Measurements from ENCODE around the gene PARG.
"Not testable (repeated sequence)": the region's sequence is repeated elsewhere in the genome, so short reads cannot be mapped to it uniquely, and the experiment has no call there.

Gene PARG

DNA sequence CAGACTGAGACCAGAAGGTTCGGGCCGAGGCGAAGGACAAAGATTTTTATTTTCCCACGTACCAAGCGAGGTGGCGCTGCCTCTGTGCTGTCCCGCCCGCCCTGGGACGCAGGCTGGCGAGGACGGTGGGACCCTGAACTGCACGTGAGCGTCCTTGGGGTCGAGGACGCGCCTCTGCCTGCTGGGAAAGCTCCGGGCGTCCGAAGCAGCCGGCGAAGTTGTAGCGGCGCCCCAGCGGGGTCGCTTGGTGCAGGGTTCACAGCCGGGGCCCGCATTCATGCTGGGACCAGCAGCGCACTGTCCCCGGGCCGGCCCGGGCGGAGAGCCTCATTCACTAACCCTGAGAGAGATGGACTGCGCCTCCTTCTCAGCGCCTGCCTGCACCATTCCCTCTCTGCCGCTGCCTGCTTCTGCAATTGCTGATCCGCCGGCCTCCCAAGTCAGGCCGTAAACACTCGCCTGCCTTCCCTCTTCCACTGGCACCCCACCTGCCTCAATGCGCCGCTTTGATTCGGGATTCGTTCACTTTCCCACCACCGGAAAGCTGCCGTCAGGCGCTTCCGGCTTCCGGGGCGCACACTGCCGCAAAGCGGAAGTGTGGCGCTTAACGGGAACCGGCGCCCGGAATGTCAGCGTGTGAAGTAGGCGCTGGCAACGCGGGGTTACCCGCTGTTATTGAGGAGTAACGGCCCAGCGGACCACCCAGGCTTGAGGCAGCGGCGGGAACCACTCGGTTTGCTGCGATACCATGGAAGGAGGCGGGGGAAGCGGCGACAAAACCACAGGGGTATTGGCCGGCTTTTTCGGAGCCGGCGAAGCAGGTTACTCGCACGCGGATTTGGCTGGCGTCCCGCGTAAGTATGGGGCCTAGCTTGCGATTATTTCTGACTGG lies at the start of gene PARG, which contains the start of gene TIMM23B:
Gene PARG, minus strand, starts transcription at position 581 of the 892 bp plus-strand sequence. Its CDS starts 302 bp downstream, at position 279.
Gene TIMM23B, plus strand, starts transcription at position 607 of the 892 bp plus-strand sequence. Its CDS starts 142 bp downstream, at position 749.
- DNase-seq (ENCODE audit: low read depth): peak; percentile 8
- peak within 1 kb of the TSS; percentile 71 for H3K4me3 ChIP-seq (ENCODE audit: control insufficient read depth, low read depth, low read length)

- not testable (repeated sequence) for H3K4me3 ChIP-seq (ENCODE audit: control insufficient read depth, low read depth, low read length); DNase-seq (ENCODE audit: low read depth)
Measured at GRCh38 chr10:49988376-49988775, 46.5 kb upstream of the PARG start, which contains the start of gene AGAP6. Gene AGAP6, plus strand, starts transcription at chr10:49988406. Its CDS starts 310 bp downstream, at chr10:49988716.

GRCh38 chr10:49987207-49987606 lies 45.4 kb upstream of the PARG start:
- DNase-seq (ENCODE audit: low read depth); H3K4me3 ChIP-seq (ENCODE audit: control insufficient read depth, low read depth, low read length): not testable (repeated sequence)

DNA sequence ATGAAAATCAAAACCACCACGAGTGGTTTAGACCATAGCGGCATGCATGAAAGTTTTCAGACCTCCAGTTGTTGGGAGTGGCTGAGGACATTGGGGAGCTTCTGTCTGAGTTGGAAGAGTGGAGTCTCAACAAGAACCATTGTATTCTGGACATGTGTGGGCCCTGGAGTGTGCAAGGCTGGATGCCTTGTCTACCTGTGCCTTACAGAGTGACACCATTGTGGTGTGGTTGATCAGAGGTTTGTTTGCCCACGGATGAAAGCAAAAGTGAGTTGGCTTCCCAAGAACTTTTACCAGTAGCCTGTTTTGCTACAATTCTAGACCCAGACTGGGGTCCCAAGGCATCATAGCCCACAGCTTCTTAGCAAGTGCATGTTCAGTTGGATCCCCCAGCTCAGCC lies 35.9 kb upstream of the PARG start:
- DNase-seq (ENCODE audit: low read depth): not testable (repeated sequence)

DNA sequence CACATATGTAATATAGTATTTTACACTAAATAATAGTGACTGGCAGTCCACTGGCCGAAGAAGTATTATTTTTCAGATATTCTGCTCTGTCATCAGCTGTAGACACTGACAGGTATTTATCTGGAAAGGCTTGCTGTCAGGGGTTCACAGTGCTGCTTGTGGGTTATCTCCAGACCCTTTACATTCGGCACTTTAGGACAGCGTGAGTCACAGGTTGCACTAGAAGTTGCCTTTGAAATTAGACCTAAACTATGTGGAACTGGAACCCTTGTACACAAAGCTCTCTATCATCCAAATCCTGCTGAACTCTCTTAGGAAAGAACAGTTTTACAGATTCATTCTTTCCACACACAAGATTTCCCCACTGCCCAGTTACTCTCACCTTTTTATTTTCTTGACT lies 30.3 kb upstream of the PARG start:
- not testable (repeated sequence) for DNase-seq (ENCODE audit: low read depth); H3K4me3 ChIP-seq (ENCODE audit: control insufficient read depth, low read depth, low read length)

More for the DNA sequence above, 35.9 kb upstream of the PARG start:
- H3K4me3 ChIP-seq (ENCODE audit: control insufficient read depth, low read depth, low read length): not testable (repeated sequence)

DNA sequence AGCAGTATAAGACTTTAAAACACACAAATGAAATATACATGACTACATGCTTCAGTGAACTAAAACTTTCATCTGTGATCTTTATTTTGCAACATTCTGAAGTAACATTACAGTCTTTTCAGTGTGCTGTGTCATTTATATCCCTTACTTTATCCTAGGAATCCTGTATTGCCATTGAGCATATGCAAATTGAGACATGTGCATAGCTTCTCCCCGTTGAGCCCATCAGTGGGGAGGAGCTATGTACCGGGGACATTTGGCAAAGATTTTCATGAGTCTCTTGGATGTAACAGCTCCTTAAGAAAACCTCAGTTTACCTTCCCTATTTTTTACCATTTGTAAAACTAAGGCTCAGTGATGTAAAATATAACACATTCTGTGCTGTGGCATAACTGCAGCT lies 29.6 kb upstream of the PARG start:
- DNase-seq (ENCODE audit: low read depth); H3K4me3 ChIP-seq (ENCODE audit: control insufficient read depth, low read depth, low read length): not testable (repeated sequence)

GRCh38 chr10:49970331-49970857 lies 28.6 kb upstream of the PARG start:
- DNase-seq (ENCODE audit: low read depth); H3K4me3 ChIP-seq (ENCODE audit: control insufficient read depth, low read depth, low read length): not testable (repeated sequence)

DNA sequence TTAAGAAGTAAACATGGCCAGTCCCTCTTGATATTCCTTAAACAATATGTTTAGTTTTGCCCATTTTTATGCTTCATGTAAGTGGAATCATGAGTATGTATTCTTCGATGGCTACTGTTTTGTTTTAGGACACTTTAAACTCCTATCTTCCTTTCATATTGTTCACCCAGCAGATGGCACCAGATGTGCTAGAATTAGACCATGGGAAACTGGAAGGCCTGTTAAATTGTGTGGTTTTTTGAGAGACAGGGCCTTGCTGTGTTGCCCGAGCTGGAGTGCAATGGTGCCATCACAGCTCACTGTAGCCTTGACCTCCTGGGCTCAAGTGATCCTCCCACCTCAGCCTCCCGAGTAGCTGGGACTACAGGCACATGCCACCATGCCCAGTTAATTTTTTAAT lies 11.3 kb upstream of the PARG start:
- H3K4me3 ChIP-seq (ENCODE audit: control insufficient read depth, low read depth, low read length): not testable (repeated sequence)
- peak; percentile 3 for TF ChIP-seq CTCF (IDR thresholded peaks at IDR 0.05; ENCODE audit: control insufficient read depth, insufficient read depth, low read depth, low read length, missing control alignments)
- DNase-seq (ENCODE audit: low read depth): peak; percentile 2

DNA sequence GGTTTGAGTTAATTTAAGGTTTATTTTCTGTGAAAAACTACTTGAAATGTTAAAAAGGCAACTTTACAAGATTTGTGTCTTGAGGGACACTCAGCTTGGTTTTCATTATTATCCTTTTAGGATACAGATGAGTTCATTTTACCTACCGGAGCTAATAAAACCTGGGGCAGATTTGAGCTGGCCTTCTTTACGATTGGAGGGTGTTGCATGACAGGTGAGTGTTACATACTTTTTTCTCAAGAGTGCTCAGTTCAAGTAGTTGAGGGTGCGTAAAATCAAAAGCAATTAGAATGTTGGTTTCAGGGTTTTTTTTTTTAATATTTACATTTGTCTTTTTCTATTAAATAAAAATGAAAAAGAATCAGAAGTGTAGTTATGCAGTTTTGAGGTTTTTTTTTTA lies 10.2 kb upstream of the PARG start:
- H3K4me3 ChIP-seq (ENCODE audit: control insufficient read depth, low read depth, low read length); DNase-seq (ENCODE audit: low read depth): not testable (repeated sequence)

- DNase-seq (ENCODE audit: low read depth); H3K4me3 ChIP-seq (ENCODE audit: control insufficient read depth, low read depth, low read length): not testable (repeated sequence)
Measured at GRCh38 chr10:49948737-49949136, 6.9 kb upstream of the PARG start.

- H3K4me3 ChIP-seq (ENCODE audit: control insufficient read depth, low read depth, low read length); DNase-seq (ENCODE audit: low read depth): not testable (repeated sequence)
Measured at GRCh38 chr10:49948142-49948541, 6.3 kb upstream of the PARG start.

GRCh38 chr10:49943607-49944006 lies 1.8 kb upstream of the PARG start:
- not testable (repeated sequence) for H3K4me3 ChIP-seq (ENCODE audit: control insufficient read depth, low read depth, low read length); DNase-seq (ENCODE audit: low read depth)

GRCh38 chr10:49942339-49942705 lies 495 bp upstream of the PARG start:
- H3K4me3 ChIP-seq (ENCODE audit: control insufficient read depth, low read depth, low read length): peak overlapping the region; percentile 71
- DNase-seq (ENCODE audit: low read depth): not testable (repeated sequence)

DNA sequence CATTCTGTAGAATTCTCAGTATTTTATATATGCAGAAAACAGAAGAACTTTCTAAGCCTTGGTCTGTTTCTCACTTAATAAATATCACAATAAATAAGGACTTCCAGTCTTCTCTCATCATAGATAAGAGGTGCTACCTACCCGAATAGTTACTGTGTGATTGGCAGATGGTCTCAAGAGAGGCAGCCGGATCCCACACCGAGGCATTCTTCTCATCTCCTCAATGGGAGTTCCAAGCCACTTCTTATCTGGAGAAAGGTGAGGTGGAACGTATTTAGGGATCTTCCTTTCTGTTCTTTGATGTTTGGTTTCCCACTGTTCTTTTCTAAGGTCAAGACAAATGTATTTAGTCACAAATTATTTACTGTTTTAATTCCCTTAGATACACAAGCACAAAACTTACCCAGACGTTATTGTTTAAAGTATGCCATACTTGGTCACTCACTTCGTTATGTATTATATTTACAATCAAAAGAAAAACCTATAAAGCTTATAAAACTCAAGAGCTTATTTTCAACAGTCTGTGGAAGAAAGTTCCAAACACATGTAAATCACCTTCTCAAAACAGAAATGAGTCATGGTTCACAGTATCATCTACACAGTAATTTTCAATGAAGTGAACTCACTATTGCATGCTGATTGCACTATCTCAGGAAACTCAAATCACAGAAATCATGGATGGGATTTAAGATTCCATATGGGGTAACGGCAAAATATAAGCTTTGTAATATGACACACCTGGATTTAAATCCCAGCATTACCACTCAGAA lies 9.7 kb downstream of the PARG start:
- DNase-seq (ENCODE audit: low read depth); H3K4me3 ChIP-seq (ENCODE audit: control insufficient read depth, low read depth, low read length): not testable (repeated sequence)

DNA sequence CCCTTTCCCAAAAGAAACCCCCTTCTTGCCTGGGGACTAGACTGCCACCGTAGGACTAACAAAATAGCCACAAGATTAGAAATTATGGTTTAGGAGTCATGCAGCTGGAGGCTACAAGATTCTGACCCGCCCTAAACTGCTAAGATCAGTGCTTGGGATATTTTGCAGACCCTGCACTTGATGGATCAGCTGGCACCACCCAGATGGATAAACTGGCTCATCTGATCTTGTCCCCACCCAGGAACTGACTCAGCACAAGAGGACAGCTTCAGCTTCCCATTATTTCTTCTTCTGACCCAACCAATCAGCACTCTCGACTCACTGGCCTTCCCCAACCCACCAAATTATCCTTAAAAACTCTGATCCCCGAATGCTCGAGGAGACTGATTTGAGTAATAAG lies 10.6 kb downstream of the PARG start:
- not testable (repeated sequence) for H3K4me3 ChIP-seq (ENCODE audit: control insufficient read depth, low read depth, low read length); DNase-seq (ENCODE audit: low read depth)

GRCh38 chr10:49923572-49923971 lies 18.3 kb downstream of the PARG start:
- H3K4me3 ChIP-seq (ENCODE audit: control insufficient read depth, low read depth, low read length); DNase-seq (ENCODE audit: low read depth): not testable (repeated sequence)

DNA sequence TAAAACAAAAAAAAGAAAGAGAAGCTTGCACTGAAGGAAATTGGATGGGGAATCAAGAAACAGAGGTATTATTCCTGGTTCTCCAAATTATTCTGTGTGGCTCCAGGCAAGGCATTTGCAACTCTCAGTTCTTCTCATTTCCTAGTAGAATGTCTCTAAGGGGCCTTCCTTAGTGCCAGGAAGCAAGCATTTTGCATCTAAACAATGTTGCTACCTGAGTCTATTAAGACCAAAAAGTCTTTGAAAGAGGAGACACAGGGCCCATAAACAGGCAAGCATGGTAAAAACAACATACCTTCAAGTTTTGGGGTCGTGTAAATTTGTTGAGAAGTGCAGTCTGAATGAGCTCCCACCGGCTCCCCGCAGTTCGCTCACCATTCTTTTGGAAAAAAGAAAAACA lies 19.8 kb downstream of the PARG start:
- not testable (repeated sequence) for DNase-seq (ENCODE audit: low read depth)

More for the DNA sequence above, 19.8 kb downstream of the PARG start:
- H3K4me3 ChIP-seq (ENCODE audit: control insufficient read depth, low read depth, low read length): not testable (repeated sequence)

Data from AG09309 (cell line).